ENCODE measurements around the gene ANKHD1.
"Not testable (repeated sequence)": the region's sequence is repeated elsewhere in the genome, so short reads cannot be mapped to it uniquely, and the experiment has no call there.

Gene ANKHD1

GRCh38 chr5:140418862-140419520 is 17.4 kb downstream of the ANKHD1 start:
- no peak overlapping the region for H3K9ac ChIP-seq (ENCODE audit: low read depth, low read length, poor library complexity)
- no peak overlapping the region for H2AK5ac ChIP-seq (ENCODE audit: low read depth, low read length)
- peaks cover 2 to 35% of the 10 kb centered on the region in 2 donors for H3K36me3 ChIP-seq (replicated peaks in 1 of 2; ENCODE audit: control insufficient read depth in 2 of 2, insufficient read depth in 2 of 2, low read length in 2 of 2)
- no peak overlapping the region for H2BK12ac ChIP-seq (ENCODE audit: low read length)
- H3K27ac ChIP-seq (replicated peaks; ENCODE audit: low read length): no peak overlapping the region
- no peak overlapping the region for H3K18ac ChIP-seq (ENCODE audit: low read length)
- no peak overlapping the region for H2BK120ac ChIP-seq (ENCODE audit: low read depth, low read length)
- H3K79me1 ChIP-seq (ENCODE audit: low read depth, low read length): peaks cover 6% of the 10 kb centered on the region
- whole genome bisulfite sequencing, 2 donors (ENCODE audit: extremely low coverage in 2 of 2, insufficient read length in 2 of 2, insufficient replicate concordance in 1 of 2): no CpG with 5 or more reads among the region's 1 CpG
- H2BK5ac ChIP-seq (ENCODE audit: low read length): no peak overlapping the region
- H2AFZ ChIP-seq (ENCODE audit: low read length): no peak overlapping the region
- H3K4me2 ChIP-seq (ENCODE audit: insufficient read depth, low read length, poor library complexity, severe bottlenecking): no peak overlapping the region
- no peak overlapping the region for H4K8ac ChIP-seq (ENCODE audit: low read depth, low read length)
- no peak overlapping the region for H3K4ac ChIP-seq (ENCODE audit: low read length)
- H4K91ac ChIP-seq (ENCODE audit: low read depth, low read length, poor library complexity): no peak overlapping the region
- no peak for DNase-seq (ENCODE audit: low spot score)
- H2BK15ac ChIP-seq (ENCODE audit: low read length): no peak overlapping the region
- H3K4me3 ChIP-seq (ENCODE audit: low read length in 2 of 2): no peak overlapping the region
- no peak overlapping the region for H3K14ac ChIP-seq (ENCODE audit: low read length)
- H3K27me3 ChIP-seq (ENCODE audit: control insufficient read depth in 3 of 3, insufficient read depth in 3 of 3, low read depth in 1 of 3, low read length in 3 of 3): no peaks in the 10 kb centered on the region
- H3K9me3 ChIP-seq (replicated peaks in 1 of 2; ENCODE audit: control insufficient read depth in 2 of 2, insufficient read depth in 1 of 2, low read depth in 1 of 2, low read length in 2 of 2): peaks cover 0 to 4% of the 10 kb centered on the region in 2 donors
- H3K4me1 ChIP-seq (ENCODE audit: control insufficient read depth in 2 of 2, insufficient read depth in 1 of 2, low read depth in 1 of 2, low read length in 2 of 2): no peaks in the 10 kb centered on the region
- no peak overlapping the region for H3K23ac ChIP-seq (ENCODE audit: low read depth, low read length, poor library complexity)

DNA sequence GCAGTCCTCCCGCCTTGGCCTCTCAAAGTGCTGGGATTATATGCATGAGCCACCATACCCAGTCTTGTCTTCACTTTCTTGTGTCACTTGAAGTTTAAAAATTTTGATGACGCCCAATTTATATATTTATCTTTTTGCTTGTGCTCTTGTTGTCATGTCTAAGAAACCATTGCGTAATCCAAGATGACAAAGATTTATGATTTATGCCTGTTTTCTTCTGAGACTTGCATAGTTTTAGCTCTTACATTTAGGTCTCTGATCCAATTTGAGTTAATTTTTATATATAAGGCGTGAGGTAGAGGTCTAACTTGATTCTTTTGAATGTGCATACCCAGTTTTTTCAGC is 18.6 kb downstream of the ANKHD1 start:
- H3K27ac ChIP-seq (replicated peaks; ENCODE audit: low read length): no peak overlapping the region
- no peak overlapping the region for H2AK5ac ChIP-seq (ENCODE audit: low read depth, low read length)
- no peaks in the 10 kb centered on the region for H3K9me3 ChIP-seq (replicated peaks in 1 of 2; ENCODE audit: control insufficient read depth in 2 of 2, insufficient read depth in 1 of 2, low read depth in 1 of 2, low read length in 2 of 2)
- H2BK12ac ChIP-seq (ENCODE audit: low read length): peak overlapping the region; percentile 46
- no peak overlapping the region for H3K9ac ChIP-seq (ENCODE audit: low read depth, low read length, poor library complexity)
- no peaks in the 10 kb centered on the region for H3K27me3 ChIP-seq (ENCODE audit: control insufficient read depth in 3 of 3, insufficient read depth in 3 of 3, low read depth in 1 of 3, low read length in 3 of 3)
- no peak overlapping the region for H2BK15ac ChIP-seq (ENCODE audit: low read length)
- H3K14ac ChIP-seq (ENCODE audit: low read length): no peak overlapping the region
- H3K4me3 ChIP-seq (ENCODE audit: low read length in 2 of 2): no peak overlapping the region
- no peak overlapping the region for H2BK5ac ChIP-seq (ENCODE audit: low read length)
- no CpG with 5 or more reads among the region's 4 CpGs for WGBS, 2 donors (ENCODE audit: extremely low coverage in 2 of 2, insufficient read length in 2 of 2, insufficient replicate concordance in 1 of 2)
- H3K4ac ChIP-seq (ENCODE audit: low read length): no peak overlapping the region
- no peak for DNase-seq (ENCODE audit: low spot score)
- H4K8ac ChIP-seq (ENCODE audit: low read depth, low read length): no peak overlapping the region
- no peak overlapping the region for H4K91ac ChIP-seq (ENCODE audit: low read depth, low read length, poor library complexity)
- H2BK120ac ChIP-seq (ENCODE audit: low read depth, low read length): no peak overlapping the region
- H3K36me3 ChIP-seq (replicated peaks in 1 of 2; ENCODE audit: control insufficient read depth in 2 of 2, insufficient read depth in 2 of 2, low read length in 2 of 2): peaks cover 2 to 34% of the 10 kb centered on the region in 2 donors
- no peak overlapping the region for H3K23ac ChIP-seq (ENCODE audit: low read depth, low read length, poor library complexity)
- H3K18ac ChIP-seq (ENCODE audit: low read length): no peak overlapping the region
- H3K79me1 ChIP-seq (ENCODE audit: low read depth, low read length): peaks cover 7% of the 10 kb centered on the region
- H3K4me2 ChIP-seq (ENCODE audit: insufficient read depth, low read length, poor library complexity, severe bottlenecking): no peak overlapping the region
- H3K4me1 ChIP-seq (ENCODE audit: control insufficient read depth in 2 of 2, insufficient read depth in 1 of 2, low read depth in 1 of 2, low read length in 2 of 2): no peaks in the 10 kb centered on the region
- no peak overlapping the region for H2AFZ ChIP-seq (ENCODE audit: low read length)

DNA sequence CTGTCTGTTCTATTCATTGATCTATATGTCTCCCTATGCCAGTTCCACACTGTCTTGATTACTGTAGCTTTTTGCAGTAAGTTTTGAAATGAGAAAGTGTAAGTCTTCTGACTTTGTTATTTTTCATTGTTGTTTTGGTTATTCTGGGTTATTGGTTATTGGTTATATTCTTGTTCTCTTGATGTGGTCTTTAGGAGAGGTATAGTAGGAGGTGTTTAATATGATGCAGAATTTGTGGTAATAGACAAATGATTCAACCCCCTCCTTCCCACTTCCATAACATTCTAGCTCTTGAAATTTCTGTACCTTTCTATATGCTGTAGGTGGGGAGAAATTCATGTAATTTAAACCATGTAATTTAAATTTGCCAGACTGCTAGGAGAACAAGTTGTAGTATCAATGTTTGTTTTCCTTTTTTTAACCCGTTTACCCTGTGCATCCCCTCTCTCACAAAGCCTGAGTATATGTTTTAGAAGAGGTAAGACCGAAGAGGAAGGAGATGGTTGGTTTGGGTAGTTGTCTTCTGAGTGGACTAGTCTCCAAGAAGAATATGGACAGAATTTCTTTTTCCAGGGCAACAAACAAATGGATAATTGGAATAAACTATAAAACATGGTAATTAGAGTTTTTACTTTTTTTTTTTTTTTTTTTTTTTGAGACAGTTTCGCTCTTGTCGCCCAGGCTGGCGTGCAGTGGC is 19.2 kb downstream of the ANKHD1 start:
- H3K23ac ChIP-seq (ENCODE audit: low read depth, low read length, poor library complexity): no peak overlapping the region
- no peak overlapping the region for H3K4ac ChIP-seq (ENCODE audit: low read length)
- H2AK5ac ChIP-seq (ENCODE audit: low read depth, low read length): no peak overlapping the region
- peaks cover 8% of the 10 kb centered on the region for H3K79me1 ChIP-seq (ENCODE audit: low read depth, low read length)
- H3K9me3 ChIP-seq (replicated peaks in 1 of 2; ENCODE audit: control insufficient read depth in 2 of 2, insufficient read depth in 1 of 2, low read depth in 1 of 2, low read length in 2 of 2): peaks cover 0 to 3% of the 10 kb centered on the region in 2 donors
- DNase-seq (ENCODE audit: low spot score): no peak
- H2AFZ ChIP-seq (ENCODE audit: low read length): no peak overlapping the region
- H3K27me3 ChIP-seq (ENCODE audit: control insufficient read depth in 3 of 3, insufficient read depth in 3 of 3, low read depth in 1 of 3, low read length in 3 of 3): no peaks in the 10 kb centered on the region
- no peak overlapping the region for H3K4me2 ChIP-seq (ENCODE audit: insufficient read depth, low read length, poor library complexity, severe bottlenecking)
- H4K8ac ChIP-seq (ENCODE audit: low read depth, low read length): no peak overlapping the region
- H4K91ac ChIP-seq (ENCODE audit: low read depth, low read length, poor library complexity): no peak overlapping the region
- no peak overlapping the region for H2BK120ac ChIP-seq (ENCODE audit: low read depth, low read length)
- H3K4me3 ChIP-seq (ENCODE audit: low read length in 2 of 2): no peak overlapping the region
- no peaks in the 10 kb centered on the region for H3K4me1 ChIP-seq (ENCODE audit: control insufficient read depth in 2 of 2, insufficient read depth in 1 of 2, low read depth in 1 of 2, low read length in 2 of 2)
- no peak overlapping the region for H2BK5ac ChIP-seq (ENCODE audit: low read length)
- H2BK12ac ChIP-seq (ENCODE audit: low read length): no peak overlapping the region
- H3K9ac ChIP-seq (ENCODE audit: low read depth, low read length, poor library complexity): no peak overlapping the region
- no peak overlapping the region for H3K27ac ChIP-seq (replicated peaks; ENCODE audit: low read length)
- no peak overlapping the region for H2BK15ac ChIP-seq (ENCODE audit: low read length)
- H3K36me3 ChIP-seq (replicated peaks in 1 of 2; ENCODE audit: control insufficient read depth in 2 of 2, insufficient read depth in 2 of 2, low read length in 2 of 2): peaks cover 2 to 39% of the 10 kb centered on the region in 2 donors
- no peak overlapping the region for H3K18ac ChIP-seq (ENCODE audit: low read length)
- WGBS, 2 donors (ENCODE audit: extremely low coverage in 2 of 2, insufficient read length in 2 of 2, insufficient replicate concordance in 1 of 2): no CpG with 5 or more reads among the region's 5 CpGs
- H3K14ac ChIP-seq (ENCODE audit: low read length): no peak overlapping the region

DNA sequence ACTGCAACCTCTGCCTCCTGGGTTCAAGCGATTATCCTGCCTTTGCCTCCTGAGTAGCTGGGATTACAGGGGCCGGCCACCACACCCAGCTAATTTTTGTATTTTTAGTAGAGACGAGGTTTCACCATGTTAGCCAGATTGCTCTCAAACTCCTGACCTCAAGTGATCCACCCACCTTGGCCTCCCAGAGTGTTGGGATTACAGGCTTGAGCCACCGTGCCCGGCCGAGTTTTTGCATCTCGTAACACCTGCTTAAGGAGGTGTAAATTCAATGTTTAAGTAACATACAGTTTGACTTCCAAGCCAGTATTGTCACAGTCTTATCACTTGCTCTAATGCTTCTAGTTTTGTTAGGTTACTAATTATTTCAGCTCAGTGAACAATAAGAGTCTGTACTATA is 19.7 kb downstream of the ANKHD1 start:
- H3K4me1 ChIP-seq (ENCODE audit: control insufficient read depth in 2 of 2, insufficient read depth in 1 of 2, low read depth in 1 of 2, low read length in 2 of 2); H4K91ac ChIP-seq (ENCODE audit: low read depth, low read length, poor library complexity); H2BK15ac ChIP-seq (ENCODE audit: low read length); H3K4me3 ChIP-seq (ENCODE audit: low read length in 2 of 2); DNase-seq (ENCODE audit: low spot score); H3K14ac ChIP-seq (ENCODE audit: low read length); H2BK120ac ChIP-seq (ENCODE audit: low read depth, low read length); H3K4ac ChIP-seq (ENCODE audit: low read length); H2AK5ac ChIP-seq (ENCODE audit: low read depth, low read length); H3K9me3 ChIP-seq (replicated peaks in 1 of 2; ENCODE audit: control insufficient read depth in 2 of 2, insufficient read depth in 1 of 2, low read depth in 1 of 2, low read length in 2 of 2); H3K27ac ChIP-seq (replicated peaks; ENCODE audit: low read length); H3K9ac ChIP-seq (ENCODE audit: low read depth, low read length, poor library complexity); H3K79me1 ChIP-seq (ENCODE audit: low read depth, low read length); H2BK5ac ChIP-seq (ENCODE audit: low read length); H3K4me2 ChIP-seq (ENCODE audit: insufficient read depth, low read length, poor library complexity, severe bottlenecking); H3K23ac ChIP-seq (ENCODE audit: low read depth, low read length, poor library complexity); H3K27me3 ChIP-seq (ENCODE audit: control insufficient read depth in 3 of 3, insufficient read depth in 3 of 3, low read depth in 1 of 3, low read length in 3 of 3); H2AFZ ChIP-seq (ENCODE audit: low read length); H3K18ac ChIP-seq (ENCODE audit: low read length); H2BK12ac ChIP-seq (ENCODE audit: low read length); H4K8ac ChIP-seq (ENCODE audit: low read depth, low read length): not testable (repeated sequence)
- peaks cover 2 to 37% of the 10 kb centered on the region in 2 donors for H3K36me3 ChIP-seq (replicated peaks in 1 of 2; ENCODE audit: control insufficient read depth in 2 of 2, insufficient read depth in 2 of 2, low read length in 2 of 2)
- WGBS, 2 donors (ENCODE audit: extremely low coverage in 2 of 2, insufficient read length in 2 of 2, insufficient replicate concordance in 1 of 2): no CpG with 5 or more reads among the region's 7 CpGs
